ENCODE results near the gene ATXN10.

DNA sequence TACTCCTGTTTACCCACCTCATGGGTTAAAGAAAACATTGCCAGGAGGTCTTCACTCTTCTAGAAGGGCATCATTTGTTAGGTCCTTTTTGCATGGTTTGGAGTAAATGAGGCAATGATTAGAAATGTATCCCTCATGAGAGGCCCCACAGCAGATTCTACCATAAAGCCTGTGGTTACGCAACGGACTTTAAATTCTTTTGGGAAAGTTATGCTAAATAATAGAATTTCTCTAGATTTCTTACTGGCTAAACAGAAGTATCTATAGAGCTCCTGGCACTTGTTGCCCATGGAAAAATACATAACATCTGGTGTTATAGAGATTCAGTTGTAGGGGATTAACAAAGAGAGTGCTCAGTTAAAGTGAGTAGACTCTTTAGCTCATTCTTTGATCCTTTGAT lies 15.1 kb upstream of the ATXN10 start:
- TF ChIP-seq, protein P1, sequence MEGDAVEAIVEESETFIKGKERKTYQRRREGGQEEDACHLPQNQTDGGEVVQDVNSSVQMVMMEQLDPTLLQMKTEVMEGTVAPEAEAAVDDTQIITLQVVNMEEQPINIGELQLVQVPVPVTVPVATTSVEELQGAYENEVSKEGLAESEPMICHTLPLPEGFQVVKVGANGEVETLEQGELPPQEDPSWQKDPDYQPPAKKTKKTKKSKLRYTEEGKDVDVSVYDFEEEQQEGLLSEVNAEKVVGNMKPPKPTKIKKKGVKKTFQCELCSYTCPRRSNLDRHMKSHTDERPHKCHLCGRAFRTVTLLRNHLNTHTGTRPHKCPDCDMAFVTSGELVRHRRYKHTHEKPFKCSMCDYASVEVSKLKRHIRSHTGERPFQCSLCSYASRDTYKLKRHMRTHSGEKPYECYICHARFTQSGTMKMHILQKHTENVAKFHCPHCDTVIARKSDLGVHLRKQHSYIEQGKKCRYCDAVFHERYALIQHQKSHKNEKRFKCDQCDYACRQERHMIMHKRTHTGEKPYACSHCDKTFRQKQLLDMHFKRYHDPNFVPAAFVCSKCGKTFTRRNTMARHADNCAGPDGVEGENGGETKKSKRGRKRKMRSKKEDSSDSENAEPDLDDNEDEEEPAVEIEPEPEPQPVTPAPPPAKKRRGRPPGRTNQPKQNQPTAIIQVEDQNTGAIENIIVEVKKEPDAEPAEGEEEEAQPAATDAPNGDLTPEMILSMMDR (IDR thresholded peaks at IDR 0.05): no peak
- TF ChIP-seq POLR2A (IDR thresholded peaks at IDR 0.05): no peak
